Measurements from ENCODE around the gene PPP1R17. TPM values are rescaled to one million over a fixed set of nuclear protein-coding genes. Genes with fewer than 3 reads are reported as not detected.

PPP1R17 gene
- total RNA-seq, 1 experiment from 2014 or later: not detected

GRCh38 chr7:31648880-31649279, 38.1 kb upstream of the PPP1R17 start (continued):
- TF ChIP-seq REST (IDR thresholded peaks at IDR 0.05; ENCODE audit: low read depth): no peak
- no peak for TF ChIP-seq MAX (IDR thresholded peaks at IDR 0.05)
- no peak for TF ChIP-seq ZFX (IDR thresholded peaks at IDR 0.05)
- no peak for TF ChIP-seq EZH2 (IDR thresholded peaks at IDR 0.05)

- H3K79me2 ChIP-seq (ENCODE audit: insufficient read depth, low read length): no peaks in the 10 kb centered on the region
- ATAC-seq (no peak), DNase-seq (ENCODE audit: low read depth, low spot score) (no peak)
- no peak overlapping the region for H2AFZ ChIP-seq (ENCODE audit: low read depth, low read length, poor library complexity, severe bottlenecking)
- no peaks in the 10 kb centered on the region for H3K4me1 ChIP-seq (ENCODE audit: control insufficient read depth in 1 of 2, insufficient read depth in 2 of 2, low read length in 2 of 2)
- intact Hi-C loops (cut with micrococcal nuclease): no loop called here
- no peak overlapping the region for H3K9ac ChIP-seq (ENCODE audit: low read length)
- RAD21 ChIA-PET (ENCODE audit: low non-redundant PET in 1 of 2, low total read pairs in 2 of 2, uncharacterized antibody in 2 of 2, unreplicated experiment in 2 of 2): no interaction called here
- peaks cover 9% of the 10 kb centered on the region; the same call in 1 of the 2 replicates for H3K27me3 ChIP-seq (ENCODE audit: insufficient read depth, low read length)
- H3K36me3 ChIP-seq (ENCODE audit: control insufficient read depth in 1 of 2, insufficient read depth in 2 of 2, low read length in 2 of 2): no peaks in the 10 kb centered on the region
- H3K9me3 ChIP-seq (ENCODE audit: control insufficient read depth in 1 of 2, insufficient read depth in 1 of 2, low read depth in 1 of 2, low read length in 2 of 2): no peaks in the 10 kb centered on the region
- no peak overlapping the region for H3K4me3 ChIP-seq (replicated peaks in 1 of 2; ENCODE audit: low read depth in 1 of 2, low read length in 2 of 2)
- H4K20me1 ChIP-seq (ENCODE audit: insufficient read depth): no peaks in the 10 kb centered on the region
- CTCF ChIA-PET: no interaction called here
- H3K27ac ChIP-seq (ENCODE audit: low read depth, low read length): no peak overlapping the region
- H3K4me2 ChIP-seq (ENCODE audit: low read length): no peak overlapping the region
- no TSS peak for BruUV-seq (replicated peaks)
- POLR2A ChIA-PET: no interaction called here
- H3K9me2 ChIP-seq (ENCODE audit: insufficient read depth): no peaks in the 10 kb centered on the region
- TF ChIP-seq CEBPB (IDR thresholded peaks at IDR 0.05; ENCODE audit: low read depth) (no peak), ATF3 (IDR thresholded peaks at IDR 0.05) (no peak), SP1 (IDR thresholded peaks at IDR 0.05; ENCODE audit: low read depth) (no peak), ZBTB33 (IDR thresholded peaks at IDR 0.05; ENCODE audit: extremely low read depth, insufficient replicate concordance, low read length) (no peak), SIN3A (IDR thresholded peaks at IDR 0.05; ENCODE audit: low read depth) (no peak), CBX3 (IDR thresholded peaks at IDR 0.05; ENCODE audit: low read depth) (no peak), EGR1 (IDR thresholded peaks at IDR 0.05; ENCODE audit: low read depth) (no peak), RAD21 (IDR thresholded peaks at IDR 0.05; ENCODE audit: low read depth) (no peak), YY1 (IDR thresholded peaks at IDR 0.05; ENCODE audit: extremely low read depth, insufficient replicate concordance, low read depth, low read length) (no peak), EZH2phosphoT487 (IDR thresholded peaks at IDR 0.05; ENCODE audit: borderline replicate concordance) (no peak), TCF7L2 (IDR thresholded peaks at IDR 0.05; ENCODE audit: borderline replicate concordance, extremely low read depth, insufficient read depth, insufficient read length) (no peak)
Measured at GRCh38 chr7:31651234-31652062, 35.6 kb upstream of the PPP1R17 start.

Measured in HCT116 (cell line).